ENCODE results near the gene FXYD3. TPM values are rescaled to one million over a fixed set of nuclear protein-coding genes. Genes with fewer than 3 reads are reported as not detected.

FXYD3 gene
- total and polyA plus RNA-seq, 2 of the 13 experiments (the other 11 are each of a cell fraction or from before 2014, with no cell fraction given): 4.9 TPM; not detected in 1

GRCh38 chr19:35127871-35128270, 12.2 kb downstream of the FXYD3 start:
- ATAC-seq (no peak), FAIRE-seq (no peak), DNase-seq (ENCODE audit: low spot score) (no peak)
- Histone ChIP-seq H3K27me3 (ENCODE audit: control insufficient read depth in 1 of 2, insufficient read depth in 2 of 2, low read length in 2 of 2) (no peaks in the 10 kb centered on the region), H3K4me3 (replicated peaks in 1 of 3; ENCODE audit: insufficient read depth in 1 of 3, low read depth in 2 of 3, low read length in 3 of 3) (no peak overlapping the region), H3K36me3 (replicated peaks in 1 of 2; ENCODE audit: control insufficient read depth in 1 of 2, insufficient read depth in 2 of 2, low read length in 2 of 2) (no peaks in the 10 kb centered on the region), H2AFZ (ENCODE audit: low read length) (no peak overlapping the region), H4K20me1 (ENCODE audit: insufficient read depth, low read length) (no peaks in the 10 kb centered on the region), H3K4me1 (ENCODE audit: insufficient read depth, low read length) (peaks cover 88% of the 10 kb centered on the region), H3K9me3 (ENCODE audit: low read length) (no peaks in the 10 kb centered on the region), H3K4me2 (ENCODE audit: low read depth, low read length) (no peak overlapping the region), H3K79me2 (ENCODE audit: insufficient read depth, low read length) (no peaks in the 10 kb centered on the region), H3K9ac (ENCODE audit: insufficient read depth, low read depth, low read length) (no peak overlapping the region), H3K27ac (ENCODE audit: extremely low read length, insufficient read depth, low read length) (no peak overlapping the region)
- TF ChIP-seq ZNF224 (CRISPR knock-in tag; IDR thresholded peaks at IDR 0.05) (no peak), ZNF598 (CRISPR knock-in tag; IDR thresholded peaks at IDR 0.05; ENCODE audit: borderline replicate concordance) (peak; percentile 13; the same call in 1 of the 2 replicates), ZNF687 (CRISPR knock-in tag; IDR thresholded peaks at IDR 0.05) (peak; percentile 16; the same call in 1 of the 2 replicates)
- 94% methylated on average over 7 of the region's 7 CpGs for WGBS (ENCODE audit: low lambda C conversion rate)
- no TSS peak for BruUV-seq (replicated peaks)
- ChIA-PET CTCF (ENCODE audit: low intra/inter-chr PET ratio, low total read pairs) (no interaction called here), POLR2A (no interaction called here)
- intact Hi-C loops (cut with micrococcal nuclease; ENCODE audit: unreplicated experiment) (no loop called here), in situ Hi-C loops (cut with HindIII; ENCODE audit: extremely low pct_ligation_motif_present, low pct_unique_long_range_greater_than_20kb) (no loop called here)
